DMS153 treated with DMSO at 0.1 percent for 48 hours (cell line): ENCODE measurements around the gene BCL2A1.
"Not testable (repeated sequence)": the region's sequence is repeated elsewhere in the genome, so short reads cannot be mapped to it uniquely, and the experiment has no call there.

Experiments
- DNase-seq: peaks from one replicate; lab custom pipeline; 2025; ENCODE audit not compliant: unreplicated experiment; lab: John Stamatoyannopoulos, UW

Gene BCL2A1

GRCh38 chr15:79924379-79924778 lies 46.6 kb downstream of the BCL2A1 start:
- no peak for DNase-seq

DNA sequence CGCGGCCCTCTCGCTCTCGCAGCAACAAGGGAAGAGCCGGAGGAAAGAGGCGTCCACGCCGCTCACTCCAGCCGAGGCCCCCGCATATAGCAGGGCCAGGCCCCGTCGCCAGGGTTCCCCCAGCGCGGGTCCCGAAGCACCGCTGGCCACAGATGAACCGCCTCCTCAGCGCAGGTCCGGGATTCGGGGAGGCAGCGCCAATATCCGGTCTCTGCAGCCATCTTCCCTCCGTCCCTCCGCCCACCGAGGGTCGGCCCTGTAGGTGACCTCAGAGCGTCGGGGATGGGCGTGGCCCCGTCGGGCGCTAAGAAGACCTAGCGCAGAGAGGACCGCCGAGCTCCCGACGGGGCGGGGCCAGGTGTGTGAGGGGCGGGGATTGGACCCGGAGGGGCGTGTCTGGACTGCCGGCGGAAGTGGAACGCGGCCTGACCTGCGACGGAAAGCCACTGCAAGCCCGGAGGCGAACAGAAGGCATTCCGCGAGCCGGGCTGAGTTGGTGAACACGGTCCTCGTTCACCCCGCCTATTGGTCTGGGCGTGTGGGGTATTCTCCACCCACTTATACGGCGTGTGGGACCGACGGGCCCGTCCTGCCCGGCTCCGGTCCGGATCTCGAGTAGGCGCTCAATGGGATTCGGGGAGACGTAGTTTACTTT lies 47.4 kb downstream of the BCL2A1 start:
- DNase-seq: peak; percentile 63

GRCh38 chr15:79923079-79923514 lies 47.9 kb downstream of the BCL2A1 start:
- DNase-seq: no peak

DNA sequence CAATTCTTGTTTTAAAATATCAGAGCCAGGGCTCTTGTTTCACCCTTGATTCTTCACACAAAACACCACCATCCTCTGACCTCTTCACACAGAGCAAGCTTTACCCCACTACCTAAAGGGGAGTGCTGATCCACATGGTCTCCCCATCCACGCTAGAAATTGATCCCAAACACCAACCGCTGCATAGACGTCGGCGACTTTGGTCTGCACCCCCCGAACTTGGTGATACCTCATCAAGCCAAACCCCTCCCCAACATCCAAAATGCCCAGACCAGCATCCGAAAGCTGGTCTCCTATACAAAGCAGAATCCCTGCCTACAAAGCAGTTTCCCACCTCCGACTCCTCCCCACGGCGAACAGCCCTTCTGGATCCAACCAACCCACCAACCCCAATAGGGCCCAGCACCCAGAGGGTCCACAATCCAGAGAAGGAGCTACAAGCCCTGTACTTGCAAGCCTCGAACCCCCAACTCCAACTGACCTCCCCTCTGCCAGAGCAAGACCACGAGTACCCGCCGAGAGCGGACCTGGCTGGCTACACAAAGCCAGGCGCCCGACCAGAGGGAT lies 48.4 kb downstream of the BCL2A1 start:
- no peak for DNase-seq

- no peak for DNase-seq
Observed at GRCh38 chr15:79919749-79920511, 51.1 kb downstream of the BCL2A1 start.

DNA sequence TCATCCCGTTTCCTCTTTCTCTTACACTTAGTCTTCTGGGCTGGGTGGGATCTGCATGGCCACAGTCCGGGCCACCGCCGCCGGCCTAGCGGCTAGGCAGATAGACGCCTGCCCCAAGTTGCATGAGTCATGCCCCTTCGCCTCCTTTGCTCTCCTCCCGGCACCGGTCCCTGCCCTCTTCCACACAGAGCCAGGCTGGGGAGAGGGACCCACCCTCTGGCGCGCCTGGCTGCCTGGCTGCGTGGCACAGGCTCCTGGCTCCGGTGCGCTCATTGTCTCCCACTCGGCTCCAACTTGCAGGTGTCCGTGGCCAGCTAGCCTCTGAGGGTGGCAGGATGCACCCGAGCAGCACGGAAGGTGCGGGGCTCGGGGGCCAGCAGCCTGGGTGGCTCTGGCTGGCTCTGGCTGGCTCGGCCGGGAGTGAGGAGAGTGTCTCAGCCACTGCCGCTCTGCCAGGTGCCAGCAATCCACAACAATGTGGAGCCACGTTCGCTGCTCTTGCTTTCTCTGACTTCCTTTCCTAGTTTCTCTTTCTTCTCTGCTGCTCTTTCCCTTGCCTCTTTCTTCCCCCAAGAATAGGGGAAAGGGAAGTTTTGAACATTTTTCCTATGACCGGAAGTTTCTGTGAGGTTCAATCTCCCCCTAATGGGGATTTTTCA lies 51.8 kb downstream of the BCL2A1 start:
- no peak for DNase-seq

DNA sequence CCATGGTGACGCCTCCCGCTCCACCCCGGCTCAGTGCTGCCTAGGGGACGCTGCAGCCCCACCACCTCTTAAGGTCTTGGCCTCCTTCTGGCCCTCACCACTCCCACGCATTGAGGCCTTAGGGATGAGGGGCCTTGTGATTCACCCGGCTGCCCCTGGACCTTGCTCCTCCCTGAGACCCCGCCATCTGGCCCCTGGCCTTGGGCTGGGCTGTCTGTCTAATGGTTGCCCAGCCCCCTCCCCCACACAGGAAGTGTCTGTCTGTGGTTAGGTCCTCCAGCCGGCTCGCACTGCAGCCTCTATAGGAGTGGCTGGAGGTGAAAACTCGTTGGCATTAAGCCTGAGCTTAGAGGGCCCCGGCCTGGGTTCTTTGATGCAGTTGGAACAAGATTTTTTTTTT lies 52.7 kb downstream of the BCL2A1 start:
- no peak for DNase-seq

- DNase-seq: no peak
Observed at GRCh38 chr15:79916502-79917132, 54.4 kb downstream of the BCL2A1 start.

DNA sequence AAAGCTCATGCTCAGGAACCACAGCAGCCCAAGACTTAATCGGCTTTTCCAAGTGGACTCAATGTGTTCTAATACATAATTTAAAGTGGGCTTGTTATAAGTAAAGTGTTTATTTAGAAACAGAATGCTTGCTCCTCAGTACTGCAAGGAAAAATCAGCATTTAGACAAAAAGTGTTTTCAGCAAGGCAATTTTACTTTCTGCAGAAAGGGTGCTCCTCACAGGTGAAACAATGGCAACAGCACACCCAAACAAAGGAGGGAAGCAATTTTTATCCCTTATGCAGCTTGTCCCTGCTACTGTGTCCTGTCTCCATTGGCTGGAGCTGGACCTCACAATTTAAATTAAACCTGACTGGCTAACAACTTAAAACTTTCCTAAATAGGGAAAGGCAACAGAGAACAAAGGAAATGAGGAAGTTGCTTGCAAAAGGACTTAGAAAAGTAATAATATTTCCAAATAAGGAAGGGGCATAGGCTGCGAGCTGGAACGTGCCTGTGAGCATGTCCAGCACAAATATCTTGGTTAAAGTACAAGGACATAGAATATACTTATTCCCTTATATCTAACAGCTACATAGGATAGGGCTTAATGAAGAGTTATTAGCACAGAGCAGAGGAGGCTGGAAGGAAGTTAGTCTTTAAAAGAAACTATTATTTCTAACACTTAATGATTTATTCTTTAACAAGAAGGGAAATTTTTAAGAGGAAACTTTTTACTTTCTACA lies 55.1 kb downstream of the BCL2A1 start:
- DNase-seq: not testable (repeated sequence)

DNA sequence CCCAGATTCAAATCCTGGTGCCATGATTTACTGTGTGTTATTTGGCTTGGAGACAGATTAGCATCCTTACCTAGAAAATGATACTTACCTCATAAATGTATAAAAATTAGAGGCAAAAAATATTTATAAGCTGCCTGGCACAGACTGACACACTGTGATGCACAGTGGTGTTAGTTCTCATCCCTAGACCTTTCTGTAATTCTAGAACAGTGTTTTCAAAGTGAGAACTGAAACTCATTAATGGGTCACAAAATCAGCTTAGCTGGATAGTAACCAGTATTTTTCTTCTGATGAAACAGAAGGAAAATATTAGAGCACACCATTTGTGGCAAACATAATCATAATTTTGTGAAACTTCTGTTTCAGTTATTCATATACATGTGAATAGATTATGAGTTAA lies 56.3 kb downstream of the BCL2A1 start:
- DNase-seq: no peak
